Glomerular visceral epithelial cell (primary cell): ENCODE results near the gene GTSE1.
"Not testable (repeated sequence)": the region's sequence is repeated elsewhere in the genome, so short reads cannot be mapped to it uniquely, and the experiment has no call there.

Source experiments
- DNase-seq: peaks from one replicate; pipeline ENCODE4 v3.0.0-alpha.2; 2016; ENCODE audit errors: extremely low spot score

The GTSE1 gene, protein sequence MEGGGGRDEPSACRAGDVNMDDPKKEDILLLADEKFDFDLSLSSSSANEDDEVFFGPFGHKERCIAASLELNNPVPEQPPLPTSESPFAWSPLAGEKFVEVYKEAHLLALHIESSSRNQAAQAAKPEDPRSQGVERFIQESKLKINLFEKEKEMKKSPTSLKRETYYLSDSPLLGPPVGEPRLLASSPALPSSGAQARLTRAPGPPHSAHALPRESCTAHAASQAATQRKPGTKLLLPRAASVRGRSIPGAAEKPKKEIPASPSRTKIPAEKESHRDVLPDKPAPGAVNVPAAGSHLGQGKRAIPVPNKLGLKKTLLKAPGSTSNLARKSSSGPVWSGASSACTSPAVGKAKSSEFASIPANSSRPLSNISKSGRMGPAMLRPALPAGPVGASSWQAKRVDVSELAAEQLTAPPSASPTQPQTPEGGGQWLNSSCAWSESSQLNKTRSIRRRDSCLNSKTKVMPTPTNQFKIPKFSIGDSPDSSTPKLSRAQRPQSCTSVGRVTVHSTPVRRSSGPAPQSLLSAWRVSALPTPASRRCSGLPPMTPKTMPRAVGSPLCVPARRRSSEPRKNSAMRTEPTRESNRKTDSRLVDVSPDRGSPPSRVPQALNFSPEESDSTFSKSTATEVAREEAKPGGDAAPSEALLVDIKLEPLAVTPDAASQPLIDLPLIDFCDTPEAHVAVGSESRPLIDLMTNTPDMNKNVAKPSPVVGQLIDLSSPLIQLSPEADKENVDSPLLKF

DNA sequence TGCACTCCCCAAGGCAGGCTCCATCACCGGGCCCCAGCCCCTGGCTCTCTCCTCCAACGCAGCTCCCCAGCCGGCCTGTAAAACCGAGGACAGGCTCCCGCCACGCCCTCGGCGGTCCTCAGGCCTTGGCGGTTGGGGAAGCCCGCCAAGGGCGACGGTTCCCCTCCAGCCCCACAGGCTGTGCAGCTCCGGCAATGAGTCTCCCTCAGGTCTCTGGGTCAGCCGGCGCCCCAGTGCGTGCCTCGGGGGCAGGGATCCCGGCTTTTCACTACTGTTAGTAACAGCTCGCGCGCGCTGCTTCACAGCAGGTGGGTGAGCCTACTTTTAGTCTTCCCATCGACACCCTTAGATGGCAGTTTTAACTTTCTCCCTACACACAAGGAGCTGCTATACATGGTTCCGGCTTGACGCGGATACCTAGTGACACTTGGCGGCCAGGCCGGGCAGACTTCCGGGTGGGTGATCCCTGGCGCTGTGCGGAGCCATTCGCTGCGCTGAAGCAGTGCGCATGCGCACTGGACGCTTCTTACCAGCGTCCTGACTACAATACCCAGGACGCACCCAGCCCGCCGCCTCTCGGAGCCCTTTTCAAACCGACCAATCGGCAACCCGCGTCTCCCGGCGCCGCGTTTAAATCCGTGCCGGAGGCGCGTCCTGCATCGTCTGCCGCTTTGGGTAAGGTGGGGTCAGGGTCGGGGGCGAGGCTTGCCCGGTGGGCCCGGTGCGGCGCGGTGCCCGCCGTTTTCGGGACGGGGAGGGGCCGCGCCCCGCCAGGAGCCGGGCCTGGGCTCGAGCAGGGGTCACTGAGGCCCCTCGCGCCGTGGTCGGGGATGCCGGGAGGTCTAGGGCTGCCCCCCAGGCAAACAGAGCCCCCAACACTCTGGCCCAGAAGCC lies at the start of gene GTSE1:
TSS of gene GTSE1 (plus strand) at position 614 of the 894 bp plus-strand sequence. CDS start 531 bp downstream, outside the sequence.
- DNase-seq: peak; percentile 98

DNA sequence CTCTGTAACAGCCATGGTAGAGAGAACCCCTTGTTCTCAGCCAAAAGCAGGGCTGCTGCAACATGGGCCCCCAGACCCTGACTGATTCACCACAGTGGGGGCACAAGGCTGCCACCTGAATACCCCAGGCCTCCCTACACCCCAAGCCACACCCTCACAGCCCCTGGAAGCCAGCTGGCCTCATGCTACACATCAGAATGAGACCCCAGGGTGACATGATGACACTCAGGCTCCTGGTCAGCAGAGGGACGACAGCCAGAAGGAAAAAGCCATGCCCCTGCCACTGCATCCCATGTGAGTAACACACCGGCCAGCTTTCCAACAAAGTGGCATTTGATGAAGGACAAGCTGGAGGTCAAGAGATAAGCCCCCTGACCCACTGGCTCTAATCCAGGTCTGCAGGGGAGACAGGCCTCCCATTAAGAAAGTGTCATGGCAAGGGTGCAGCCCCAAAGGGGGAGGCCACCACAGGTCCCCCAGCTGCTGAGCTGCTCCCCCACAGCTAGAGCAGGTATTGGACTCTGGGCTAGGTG lies 49.2 kb upstream of the GTSE1 start:
- DNase-seq: no peak

DNA sequence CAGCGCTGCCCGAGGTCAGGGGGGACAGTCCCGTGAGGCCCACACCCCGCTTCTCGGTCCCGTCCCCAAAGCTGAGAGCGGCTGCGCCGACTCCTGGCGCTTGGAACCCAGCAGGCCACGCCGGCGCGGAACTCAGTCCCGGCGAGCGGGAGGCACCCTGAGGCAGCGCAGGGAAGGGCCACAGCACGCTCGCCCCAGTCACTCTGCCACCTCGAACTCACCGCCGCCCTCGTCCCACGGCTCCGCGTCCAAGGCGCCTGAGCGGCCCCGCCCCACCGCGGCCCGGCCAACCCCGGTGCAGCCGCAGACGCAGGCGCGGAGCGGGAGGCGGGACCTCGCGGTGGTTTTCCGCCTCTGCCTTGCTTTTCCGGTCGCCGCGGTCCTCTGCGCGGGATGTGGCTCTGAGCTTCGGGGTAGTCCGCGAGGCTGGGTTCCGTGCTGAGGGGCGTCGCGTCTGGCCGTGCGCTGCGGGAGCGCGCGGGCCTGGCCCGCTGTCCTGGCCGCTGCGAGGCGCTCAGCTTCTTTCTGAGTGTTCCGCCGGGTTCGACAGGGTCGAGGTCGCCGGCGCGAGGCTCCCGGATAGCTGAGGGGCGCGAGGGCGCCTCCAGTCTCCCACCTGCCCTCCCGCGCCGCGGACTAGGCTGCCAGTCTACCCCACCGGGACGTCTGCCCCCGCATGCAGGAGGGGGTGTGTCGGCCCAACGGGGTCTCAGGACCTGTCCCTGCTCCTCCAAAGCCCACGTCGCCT lies 46.5 kb upstream of the GTSE1 start, which contains the start of gene CDPF1:
TSS of gene CDPF1 (minus strand) at position 259 of the 748 bp plus-strand sequence. CDS start 2,009 bp downstream, outside the sequence.
- DNase-seq: peak; percentile 87

DNA sequence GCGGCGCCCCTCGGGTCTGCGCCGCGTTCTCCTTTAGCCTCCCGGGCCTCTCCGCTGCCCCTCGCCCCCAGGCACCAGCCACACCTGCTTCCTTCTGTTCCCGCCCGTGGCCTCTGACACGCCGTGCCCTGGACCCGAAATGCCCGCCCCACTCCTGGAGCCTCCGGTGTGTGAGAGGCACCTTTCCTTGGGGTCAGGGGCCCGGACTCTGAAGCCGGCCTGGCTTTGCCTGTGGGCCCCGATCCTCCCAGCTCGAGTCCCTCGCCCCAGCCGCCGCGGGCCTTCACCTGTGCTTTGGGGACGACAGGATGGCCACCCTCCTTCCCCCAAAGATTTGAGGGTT lies 45.9 kb upstream of the GTSE1 start:
- DNase-seq: no peak

DNA sequence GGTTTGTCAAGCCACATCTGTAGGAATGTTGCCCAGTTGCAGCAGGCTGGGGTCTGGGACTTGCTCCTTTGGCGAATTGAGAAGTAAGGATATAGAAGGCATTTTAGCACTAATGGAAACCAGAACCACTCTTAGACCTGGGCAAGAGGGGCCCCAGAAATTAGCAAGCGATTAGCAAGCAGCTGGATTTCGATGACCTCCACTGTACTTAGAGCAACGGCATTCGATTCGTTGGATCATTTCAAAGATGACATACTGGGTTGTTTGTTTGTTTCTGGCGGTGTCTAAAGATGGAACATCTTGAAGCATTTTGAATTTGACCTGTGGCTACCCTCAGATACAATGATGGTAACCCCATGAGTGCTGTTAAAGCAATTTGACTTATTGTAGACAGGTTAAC lies 45.4 kb upstream of the GTSE1 start:
- no peak for DNase-seq

DNA sequence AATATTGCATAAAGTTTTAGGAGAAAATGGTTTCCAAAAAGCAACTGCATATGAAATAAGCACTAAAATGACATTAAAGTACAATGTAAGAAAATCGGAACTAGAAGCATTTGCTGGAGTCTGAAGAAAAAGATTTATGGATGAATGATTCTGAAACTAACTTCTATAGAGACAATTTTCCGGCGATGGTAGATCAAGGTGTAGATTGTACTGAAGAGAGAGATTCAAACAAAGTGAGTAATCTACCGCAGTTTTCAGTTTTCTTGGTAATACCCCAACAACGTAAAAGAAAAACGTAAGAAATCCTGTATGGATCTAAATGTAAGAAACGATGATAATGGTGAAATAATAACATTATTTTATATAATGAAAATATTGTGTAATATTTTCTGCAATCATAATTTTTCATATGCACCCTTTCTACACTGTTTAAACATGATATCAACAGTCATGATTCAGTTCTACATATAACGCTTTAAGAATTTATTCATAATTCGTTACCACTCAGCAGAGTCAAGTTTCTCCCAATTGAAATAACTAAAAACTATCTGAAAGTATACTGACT lies 44.8 kb upstream of the GTSE1 start:
- DNase-seq: no peak

DNA sequence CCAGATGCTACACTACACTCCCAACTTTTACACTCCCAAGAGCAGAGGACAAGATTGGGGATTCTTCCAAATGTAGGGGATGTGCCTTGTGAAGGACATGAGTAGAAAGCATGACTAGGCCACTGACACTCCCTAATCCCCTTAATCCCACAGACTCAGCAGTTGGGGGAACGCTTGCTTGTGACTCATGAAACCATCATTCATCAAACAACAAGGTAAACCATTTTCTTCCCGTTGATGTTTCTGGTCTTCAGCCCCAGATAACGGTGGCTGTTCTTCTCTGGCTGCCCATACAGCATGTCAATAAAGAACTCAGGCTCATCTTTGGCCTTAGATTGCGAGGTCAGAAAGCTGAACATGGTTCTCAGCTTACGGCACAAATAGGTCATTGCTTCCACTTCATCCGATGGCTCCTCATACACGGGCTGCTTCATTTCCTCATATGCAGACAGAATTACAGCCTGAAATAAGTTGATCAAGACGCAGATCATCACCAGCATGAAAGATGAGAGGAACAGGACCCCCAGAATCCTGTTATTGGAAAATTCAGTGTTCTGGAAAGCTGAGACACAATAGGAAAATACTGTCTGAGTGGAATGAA lies 40.2 kb upstream of the GTSE1 start:
- peak; percentile 20 for DNase-seq

DNA sequence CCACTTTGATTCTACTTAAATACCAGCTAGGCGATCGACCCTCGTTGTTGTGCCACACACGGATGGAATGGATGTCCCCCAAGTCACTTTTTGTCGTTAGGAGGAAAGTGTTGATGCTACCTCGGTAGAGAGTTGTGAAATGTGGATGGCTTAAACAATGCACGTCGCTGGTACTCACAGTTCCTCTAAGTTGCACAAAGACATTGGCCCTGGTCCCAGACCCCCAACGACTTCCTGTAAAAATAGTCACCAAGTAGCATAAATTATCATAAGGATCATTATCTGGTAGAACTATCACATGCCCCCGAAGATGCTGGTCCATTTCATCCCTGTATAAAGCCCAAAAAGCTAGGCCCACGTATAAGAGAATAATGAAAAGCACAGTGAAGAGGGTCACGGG lies 37.3 kb upstream of the GTSE1 start:
- no peak for DNase-seq

DNA sequence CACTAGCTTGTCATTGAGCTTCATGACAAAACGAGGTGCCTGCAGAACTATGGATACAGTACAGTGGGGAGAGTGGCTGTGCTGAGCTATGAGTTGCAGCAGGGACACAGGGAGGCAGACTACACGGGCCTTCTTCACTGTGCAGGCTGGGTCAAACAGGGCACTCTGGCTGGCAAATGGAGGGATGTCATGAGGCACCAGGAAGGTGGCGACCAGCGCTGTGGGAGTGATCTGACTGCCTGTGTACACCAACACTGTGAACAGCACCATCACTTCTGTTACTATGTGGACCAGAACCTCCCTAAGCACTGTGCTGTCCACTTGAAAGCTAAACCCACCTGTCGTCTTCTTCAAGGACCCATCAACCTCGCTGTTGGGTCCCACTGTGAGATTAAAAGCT lies 36.6 kb upstream of the GTSE1 start:
- no peak for DNase-seq

DNA sequence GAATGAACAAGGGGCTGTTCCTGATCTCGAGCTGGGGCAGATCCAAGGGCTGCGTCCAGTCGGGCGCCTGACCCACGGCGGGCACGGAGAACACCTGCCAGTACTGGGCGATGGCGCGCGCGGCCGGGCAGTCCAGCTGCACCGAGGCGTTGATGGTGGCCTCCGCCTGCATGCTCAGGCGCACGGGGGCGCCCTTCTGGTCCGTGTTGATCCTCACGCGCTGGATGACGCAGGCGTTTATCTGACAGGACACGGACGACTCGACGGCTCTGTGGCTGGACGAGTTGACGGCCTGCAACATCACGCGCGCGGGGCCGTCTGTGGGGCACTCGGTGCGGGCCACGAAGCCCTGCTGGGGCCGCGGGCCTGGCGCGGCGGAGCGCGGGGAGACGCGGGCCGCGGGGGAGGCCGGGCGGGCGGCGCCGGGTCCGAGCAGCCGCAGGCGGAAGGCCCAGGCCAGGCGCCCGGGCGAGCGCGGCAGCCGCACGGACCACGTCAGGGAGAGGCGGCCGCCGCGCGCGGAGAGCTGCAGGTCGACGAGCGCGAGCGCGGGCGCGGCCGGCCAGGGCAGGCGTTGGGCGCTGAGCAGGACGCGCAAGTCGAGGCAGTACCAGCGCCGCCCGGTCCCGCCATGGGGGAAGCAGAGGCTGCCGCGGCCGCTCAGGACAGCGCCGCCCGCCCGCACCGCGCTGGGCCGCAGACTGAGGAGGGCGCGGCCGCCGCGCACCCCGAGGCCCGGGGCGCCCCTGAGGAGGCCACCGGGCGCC lies 34.0 kb upstream of the GTSE1 start:
- DNase-seq: no peak

DNA sequence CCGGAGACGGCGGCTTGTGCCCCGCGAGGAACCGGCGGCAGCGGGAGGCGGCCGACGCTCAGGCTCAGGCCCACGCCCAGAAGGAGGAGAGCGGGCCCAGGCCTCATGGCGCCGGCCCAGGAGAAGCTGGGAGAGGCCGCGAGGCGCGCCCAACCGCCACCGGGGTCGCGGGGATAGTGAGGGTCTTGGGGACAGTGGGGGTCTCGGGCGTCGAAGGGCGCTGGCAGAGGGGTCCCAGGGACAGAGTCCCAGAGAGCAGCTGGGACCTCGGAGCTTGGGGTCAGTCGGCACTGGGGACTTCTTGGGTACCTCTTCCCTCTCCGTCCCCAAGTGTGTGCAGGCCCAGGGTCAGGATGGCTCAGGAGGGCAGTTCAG lies 33.5 kb upstream of the GTSE1 start, which contains the start of gene PKDREJ:
TSS of gene PKDREJ (minus strand) at position 128 of the 375 bp plus-strand sequence. CDS start at position 107, 21 bp downstream.
- DNase-seq: no peak

DNA sequence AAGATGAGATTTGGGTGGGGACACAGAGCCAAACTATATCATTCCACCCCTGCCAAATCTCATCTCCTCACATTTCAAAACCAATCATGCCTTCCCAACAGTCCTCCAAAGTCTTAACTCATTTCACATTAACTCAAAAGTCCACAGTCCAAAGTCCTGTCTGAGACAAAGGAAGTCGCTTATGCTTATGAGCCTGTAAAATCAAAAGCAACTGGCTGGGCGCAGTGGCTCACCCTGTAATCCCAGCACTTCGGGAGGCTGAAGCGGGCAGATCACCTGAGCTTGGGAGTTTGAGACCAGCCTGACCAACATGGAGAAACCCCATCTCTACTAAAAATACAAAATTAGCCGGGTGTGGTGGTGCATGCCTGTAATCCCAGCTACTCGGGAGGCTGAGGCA lies 32.1 kb upstream of the GTSE1 start:
- not testable (repeated sequence) for DNase-seq

DNA sequence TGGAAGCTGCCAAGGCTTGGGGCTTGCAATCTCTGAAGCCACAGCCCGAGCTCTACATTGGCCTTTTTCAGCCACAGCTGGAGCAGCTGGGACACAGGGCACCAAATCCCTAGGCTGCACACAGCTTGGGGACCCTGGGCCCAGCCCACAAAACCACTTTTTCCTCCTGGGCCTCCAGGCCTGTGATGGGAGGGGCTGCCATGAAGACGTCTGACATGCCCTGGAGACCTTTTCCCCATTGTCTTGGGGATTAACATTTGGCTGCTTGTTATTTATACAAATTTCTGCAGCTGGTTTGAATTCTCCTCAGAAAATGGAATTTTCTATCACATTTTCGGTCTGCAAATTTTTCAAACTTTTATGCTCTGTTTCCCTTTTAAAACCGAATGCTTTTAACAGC lies 31.0 kb upstream of the GTSE1 start:
- DNase-seq: not testable (repeated sequence)

DNA sequence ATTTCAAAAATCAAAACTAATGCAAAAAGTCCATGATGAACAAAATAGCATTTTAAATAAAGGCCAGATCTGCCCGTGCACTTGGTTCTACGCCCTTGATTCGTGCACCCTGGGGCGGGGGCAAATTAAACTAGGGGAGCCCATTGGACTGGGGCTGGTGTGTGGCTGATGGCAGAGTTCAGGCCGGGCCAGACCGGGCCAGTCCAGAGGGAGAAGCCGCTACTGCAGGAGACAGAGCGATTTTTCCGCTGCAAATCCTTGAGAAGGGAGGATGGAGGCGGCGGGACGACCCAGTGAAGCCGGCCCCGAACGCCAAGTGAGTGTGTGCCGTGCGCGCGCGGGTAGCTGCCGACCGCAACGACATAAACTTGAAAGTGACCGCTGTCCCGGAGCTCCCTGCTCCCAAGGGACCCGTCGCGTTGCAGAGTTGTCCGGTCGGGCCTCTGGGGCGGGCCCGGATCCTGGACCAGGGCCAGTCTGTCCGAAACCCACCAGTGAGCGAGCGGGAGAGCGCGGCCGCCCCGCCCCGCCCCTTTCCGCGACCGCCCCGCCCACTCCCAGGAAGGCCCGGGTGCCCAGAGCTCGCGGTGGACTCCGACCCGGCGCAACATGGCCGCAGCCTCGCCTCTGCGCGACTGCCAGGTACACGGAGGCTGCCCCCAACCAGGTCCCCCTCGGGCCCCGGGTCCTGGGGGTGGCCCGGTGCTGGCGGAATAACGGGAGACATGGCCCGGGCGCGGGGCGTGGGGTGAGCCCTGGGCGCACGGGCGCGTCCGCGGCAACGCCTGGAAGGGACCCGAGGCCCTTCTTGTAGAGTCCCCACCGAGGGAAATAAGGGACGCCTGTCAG lies 29.0 kb upstream of the GTSE1 start, which contains the start of gene TTC38:
TSS of gene TTC38 (plus strand) at position 578 of the 849 bp plus-strand sequence. CDS start at position 610, 32 bp downstream.
- peak; percentile 85 for DNase-seq

DNA sequence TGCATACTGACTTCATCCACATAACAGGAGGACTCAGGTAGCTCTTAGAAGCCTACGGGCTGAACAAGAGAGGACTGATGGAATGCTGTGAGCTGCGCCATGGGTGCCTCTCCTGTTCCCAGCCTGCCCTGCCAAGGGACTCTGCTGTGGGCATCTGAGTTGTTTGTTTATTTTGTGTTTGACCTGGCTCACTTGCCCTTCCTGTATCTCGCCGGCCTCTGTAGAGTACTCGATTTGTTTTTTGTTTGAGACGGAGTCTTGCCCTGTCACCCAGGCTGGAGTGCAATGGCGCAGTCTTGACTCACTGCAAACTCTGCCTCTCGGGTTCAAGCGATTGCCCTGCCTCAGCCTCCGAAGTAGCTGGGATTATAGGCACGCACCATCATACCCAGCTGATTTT lies 27.1 kb upstream of the GTSE1 start:
- no peak for DNase-seq

DNA sequence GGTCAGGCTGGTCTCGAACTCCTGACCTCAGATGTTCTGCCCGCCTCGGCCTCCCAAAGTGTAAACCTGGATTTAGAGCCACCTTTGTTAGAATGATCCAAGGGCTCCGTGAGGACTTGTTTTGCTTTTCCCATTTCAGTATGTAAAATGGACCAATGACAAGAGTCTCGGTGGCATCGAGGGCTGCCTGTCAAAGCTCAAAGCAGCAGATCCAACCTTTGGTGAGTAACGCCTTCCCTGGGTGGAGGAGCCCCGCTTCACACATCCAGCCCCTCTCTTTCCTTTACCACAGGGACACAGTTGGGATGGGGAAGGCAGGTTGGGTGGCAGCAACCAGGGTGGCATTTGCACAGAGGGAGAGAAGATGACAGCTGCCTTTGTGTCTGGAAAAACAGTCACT lies 24.5 kb upstream of the GTSE1 start:
- no peak for DNase-seq

DNA sequence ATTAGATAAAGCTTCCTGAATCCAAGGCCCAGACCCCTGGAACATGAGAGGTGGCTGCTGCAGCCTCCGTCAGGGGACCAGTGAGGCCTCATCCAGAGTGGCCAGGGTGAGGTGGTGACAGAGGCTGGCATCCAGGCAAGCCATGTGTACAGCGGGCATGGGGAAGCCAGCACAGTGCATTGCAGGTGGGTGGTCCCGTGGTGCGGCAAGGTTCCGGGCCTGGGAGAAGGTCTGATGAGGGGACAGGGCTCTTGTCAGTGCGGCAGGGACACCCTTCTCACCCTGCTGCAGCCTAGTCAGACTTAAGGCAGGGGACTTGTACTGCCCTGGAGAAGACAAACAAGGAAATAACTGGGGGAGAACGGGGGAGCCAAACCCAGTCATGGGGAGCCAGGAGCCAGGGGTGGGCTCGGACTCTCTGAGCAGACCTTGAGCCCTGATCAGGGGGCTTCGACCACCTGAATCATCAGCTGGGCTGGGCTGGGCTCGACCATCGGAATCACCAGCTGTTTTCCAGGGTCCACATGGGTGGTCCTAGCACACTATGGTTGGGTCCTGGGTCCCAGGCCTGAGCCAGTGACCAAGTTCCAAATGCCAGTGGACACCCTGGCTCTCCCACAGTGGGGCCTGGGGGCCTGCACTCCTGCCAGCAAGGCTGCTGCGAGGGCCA lies 23.8 kb upstream of the GTSE1 start:
- DNase-seq: no peak
